NCI-H187 (cell line): ENCODE data around the gene ADGRA1.

Source experiments
- DNase-seq, 2 experiments: peaks; one replicate each; lab custom pipeline; 2025; lab: John Stamatoyannopoulos, UW

The ADGRA1 gene

GRCh38 chr10:133056651-133057178 is 31.0 kb upstream of the ADGRA1 start:
- no peak for DNase-seq

GRCh38 chr10:133058331-133059092 is 29.2 kb upstream of the ADGRA1 start:
- no peak for DNase-seq

GRCh38 chr10:133059093-133059470 is 28.6 kb upstream of the ADGRA1 start:
- DNase-seq = no peak

GRCh38 chr10:133059571-133059970 is 28.2 kb upstream of the ADGRA1 start:
- DNase-seq = no peak

GRCh38 chr10:133060022-133060421 is 27.7 kb upstream of the ADGRA1 start:
- no peak for DNase-seq

GRCh38 chr10:133060466-133060865 is 27.3 kb upstream of the ADGRA1 start:
- no peak for DNase-seq

GRCh38 chr10:133060881-133061280 is 26.8 kb upstream of the ADGRA1 start:
- no peak for DNase-seq

- DNase-seq = no peak
Observed at GRCh38 chr10:133061296-133062038, 26.3 kb upstream of the ADGRA1 start.

GRCh38 chr10:133062085-133062484 is 25.6 kb upstream of the ADGRA1 start:
- no peak for DNase-seq

- DNase-seq = no peak
Observed at GRCh38 chr10:133062635-133063034, 25.1 kb upstream of the ADGRA1 start.

GRCh38 chr10:133067149-133068105 is 20.3 kb upstream of the ADGRA1 start:
- DNase-seq = no peak

- no peak for DNase-seq
Observed at GRCh38 chr10:133068111-133069032, 19.4 kb upstream of the ADGRA1 start.

GRCh38 chr10:133069033-133069525 is 18.6 kb upstream of the ADGRA1 start:
- no peak for DNase-seq

GRCh38 chr10:133070405-133070804 is 17.3 kb upstream of the ADGRA1 start:
- no peak for DNase-seq

- DNase-seq = no peak
Observed at GRCh38 chr10:133070810-133071209, 16.9 kb upstream of the ADGRA1 start.

GRCh38 chr10:133071733-133072132 is 16.0 kb upstream of the ADGRA1 start:
- DNase-seq = no peak

GRCh38 chr10:133072196-133072595 is 15.5 kb upstream of the ADGRA1 start:
- DNase-seq = no peak

- no peak for DNase-seq
Observed at GRCh38 chr10:133072720-133073390, 14.9 kb upstream of the ADGRA1 start.

GRCh38 chr10:133075346-133076137 is 12.2 kb upstream of the ADGRA1 start:
- no peak for DNase-seq
